ENCODE measurements around the gene EEF1AKMT4.

Gene EEF1AKMT4

DNA sequence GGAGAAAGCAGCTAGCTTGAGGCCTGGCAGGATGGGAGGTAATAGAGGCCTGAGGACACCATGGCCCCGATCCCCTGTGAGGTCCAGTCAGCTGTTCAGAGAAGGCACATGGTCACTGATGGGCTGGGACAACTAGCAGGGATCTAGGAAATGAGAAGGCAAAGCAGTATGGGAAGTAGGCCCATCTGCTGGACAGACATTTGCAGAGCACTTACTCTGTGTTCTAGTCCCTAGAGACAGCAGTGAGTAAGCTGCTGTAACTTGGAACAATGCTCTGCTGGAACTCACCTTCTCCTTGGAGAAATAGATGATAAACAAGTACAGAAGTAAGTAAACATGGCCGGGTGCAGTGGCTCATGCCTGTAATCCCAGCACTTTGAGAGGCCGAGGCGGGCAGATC is 33.5 kb downstream of the EEF1AKMT4 start:
- Histone ChIP-seq H3K4me3 (ENCODE audit: low read depth, low read length) (no peak overlapping the region), H3K27me3 (ENCODE audit: insufficient read depth, low read depth, severe bottlenecking) (no peaks in the 10 kb centered on the region), H3K27ac (no peak overlapping the region), H3K9me3 (ENCODE audit: severe bottlenecking) (no peaks in the 10 kb centered on the region), H3K36me3 (no peaks in the 10 kb centered on the region)
- DNase-seq: no peak
- TF ChIP-seq, protein P1, sequence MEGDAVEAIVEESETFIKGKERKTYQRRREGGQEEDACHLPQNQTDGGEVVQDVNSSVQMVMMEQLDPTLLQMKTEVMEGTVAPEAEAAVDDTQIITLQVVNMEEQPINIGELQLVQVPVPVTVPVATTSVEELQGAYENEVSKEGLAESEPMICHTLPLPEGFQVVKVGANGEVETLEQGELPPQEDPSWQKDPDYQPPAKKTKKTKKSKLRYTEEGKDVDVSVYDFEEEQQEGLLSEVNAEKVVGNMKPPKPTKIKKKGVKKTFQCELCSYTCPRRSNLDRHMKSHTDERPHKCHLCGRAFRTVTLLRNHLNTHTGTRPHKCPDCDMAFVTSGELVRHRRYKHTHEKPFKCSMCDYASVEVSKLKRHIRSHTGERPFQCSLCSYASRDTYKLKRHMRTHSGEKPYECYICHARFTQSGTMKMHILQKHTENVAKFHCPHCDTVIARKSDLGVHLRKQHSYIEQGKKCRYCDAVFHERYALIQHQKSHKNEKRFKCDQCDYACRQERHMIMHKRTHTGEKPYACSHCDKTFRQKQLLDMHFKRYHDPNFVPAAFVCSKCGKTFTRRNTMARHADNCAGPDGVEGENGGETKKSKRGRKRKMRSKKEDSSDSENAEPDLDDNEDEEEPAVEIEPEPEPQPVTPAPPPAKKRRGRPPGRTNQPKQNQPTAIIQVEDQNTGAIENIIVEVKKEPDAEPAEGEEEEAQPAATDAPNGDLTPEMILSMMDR (IDR thresholded peaks at IDR 0.05; ENCODE audit: low read depth, low read length): peak; percentile 28; the same call in 1 of the 2 replicates

DNA sequence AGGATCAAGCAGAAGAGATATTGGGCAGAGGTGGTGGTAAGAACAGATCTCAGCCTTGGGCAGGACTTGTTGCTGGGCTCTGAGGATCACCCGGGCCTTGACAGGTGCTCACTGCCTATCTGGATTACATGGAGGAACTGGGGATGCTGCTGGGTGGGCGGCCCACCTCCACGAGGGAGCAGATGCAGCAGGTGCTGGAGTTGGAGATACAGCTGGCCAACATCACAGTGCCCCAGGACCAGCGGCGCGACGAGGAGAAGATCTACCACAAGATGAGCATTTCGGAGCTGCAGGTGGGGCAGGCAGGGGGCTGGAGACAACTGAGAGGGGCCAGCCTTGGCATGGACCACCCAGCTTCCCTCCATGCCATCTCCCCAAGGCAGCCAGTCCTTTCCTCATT is 34.2 kb downstream of the EEF1AKMT4 start:
- TF ChIP-seq, protein P1 (IDR thresholded peaks at IDR 0.05; ENCODE audit: low read depth, low read length): no peak
- Histone ChIP-seq H3K27me3 (ENCODE audit: insufficient read depth, low read depth, severe bottlenecking) (no peaks in the 10 kb centered on the region), H3K4me3 (ENCODE audit: low read depth, low read length) (no peak overlapping the region), H3K27ac (no peak overlapping the region), H3K9me3 (ENCODE audit: severe bottlenecking) (no peaks in the 10 kb centered on the region), H3K36me3 (no peaks in the 10 kb centered on the region)
- no peak for DNase-seq

DNA sequence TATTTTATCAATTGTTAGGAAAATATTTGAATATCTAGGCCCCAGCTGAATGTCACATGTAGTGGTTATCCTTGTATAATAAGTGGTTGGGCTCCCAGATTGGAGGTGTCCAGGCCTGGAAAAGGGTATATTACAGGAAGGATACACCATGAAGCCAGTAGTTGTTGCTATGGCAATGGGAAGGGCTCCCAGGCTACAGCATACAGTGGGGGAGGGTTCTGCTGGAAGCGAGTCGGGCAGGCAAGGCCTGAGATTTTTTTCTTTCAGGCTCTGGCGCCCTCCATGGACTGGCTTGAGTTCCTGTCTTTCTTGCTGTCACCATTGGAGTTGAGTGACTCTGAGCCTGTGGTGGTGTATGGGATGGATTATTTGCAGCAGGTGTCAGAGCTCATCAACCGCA is 35.2 kb downstream of the EEF1AKMT4 start:
- Histone ChIP-seq H3K27me3 (ENCODE audit: insufficient read depth, low read depth, severe bottlenecking) (no peaks in the 10 kb centered on the region), H3K27ac (no peak overlapping the region), H3K9me3 (ENCODE audit: severe bottlenecking) (no peaks in the 10 kb centered on the region), H3K36me3 (no peaks in the 10 kb centered on the region), H3K4me3 (ENCODE audit: low read depth, low read length) (no peak overlapping the region)
- DNase-seq: peak; percentile 89
- TF ChIP-seq, protein P1 (IDR thresholded peaks at IDR 0.05; ENCODE audit: low read depth, low read length): peak; percentile 81

DNA sequence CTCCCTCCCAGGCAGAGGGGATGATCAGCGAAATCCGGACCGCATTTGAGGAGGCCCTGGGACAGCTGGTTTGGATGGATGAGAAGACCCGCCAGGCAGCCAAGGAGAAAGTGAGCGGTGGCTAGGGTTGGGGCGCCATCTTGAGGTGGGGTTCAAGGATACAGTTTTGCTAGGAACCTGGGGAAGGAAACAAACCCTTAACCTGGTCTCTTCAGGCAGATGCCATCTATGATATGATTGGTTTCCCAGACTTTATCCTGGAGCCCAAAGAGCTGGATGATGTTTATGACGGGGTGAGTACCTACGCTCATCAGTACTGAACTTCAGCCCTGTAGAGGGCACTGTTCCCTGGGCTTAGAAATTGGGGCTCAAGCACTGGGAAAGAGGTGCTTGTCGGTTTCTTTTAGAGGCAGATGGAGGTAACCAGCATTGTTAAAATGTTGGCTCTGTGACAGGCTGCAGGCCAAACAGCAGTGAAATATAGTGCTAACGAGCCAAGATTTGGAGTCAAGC is 40.0 kb downstream of the EEF1AKMT4 start:
- H3K27ac ChIP-seq: no peak overlapping the region
- no peaks in the 10 kb centered on the region for H3K36me3 ChIP-seq
- DNase-seq: peak; percentile 79
- no peak overlapping the region for H3K4me3 ChIP-seq (ENCODE audit: low read depth, low read length)
- no peaks in the 10 kb centered on the region for H3K9me3 ChIP-seq (ENCODE audit: severe bottlenecking)
- H3K27me3 ChIP-seq (ENCODE audit: insufficient read depth, low read depth, severe bottlenecking): no peaks in the 10 kb centered on the region
- TF ChIP-seq, protein P1 (IDR thresholded peaks at IDR 0.05; ENCODE audit: low read depth, low read length): peak; percentile 78

DNA sequence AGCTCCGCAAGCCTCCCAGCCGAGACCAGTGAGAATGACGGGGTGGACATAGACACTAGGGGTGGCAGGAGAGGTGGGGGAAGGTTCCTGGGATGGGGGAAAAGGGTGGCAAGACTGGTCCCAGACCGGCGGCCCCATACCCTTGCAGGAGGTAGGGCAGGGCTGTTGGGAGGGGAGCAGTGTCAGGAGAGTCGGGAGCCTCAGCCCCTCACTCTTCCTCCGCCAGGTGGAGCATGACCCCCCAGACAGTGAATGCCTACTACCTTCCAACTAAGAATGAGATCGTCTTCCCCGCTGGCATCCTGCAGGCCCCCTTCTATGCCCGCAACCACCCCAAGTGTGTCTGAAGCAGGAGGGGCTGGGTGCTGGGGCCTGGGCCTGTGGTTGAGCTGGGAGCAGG is 40.9 kb downstream of the EEF1AKMT4 start:
- Histone ChIP-seq H3K36me3 (no peaks in the 10 kb centered on the region), H3K27me3 (ENCODE audit: insufficient read depth, low read depth, severe bottlenecking) (no peaks in the 10 kb centered on the region), H3K9me3 (ENCODE audit: severe bottlenecking) (no peaks in the 10 kb centered on the region), H3K27ac (no peak overlapping the region), H3K4me3 (ENCODE audit: low read depth, low read length) (no peak overlapping the region)
- TF ChIP-seq, protein P1 (IDR thresholded peaks at IDR 0.05; ENCODE audit: low read depth, low read length): no peak
- no peak for DNase-seq

DNA sequence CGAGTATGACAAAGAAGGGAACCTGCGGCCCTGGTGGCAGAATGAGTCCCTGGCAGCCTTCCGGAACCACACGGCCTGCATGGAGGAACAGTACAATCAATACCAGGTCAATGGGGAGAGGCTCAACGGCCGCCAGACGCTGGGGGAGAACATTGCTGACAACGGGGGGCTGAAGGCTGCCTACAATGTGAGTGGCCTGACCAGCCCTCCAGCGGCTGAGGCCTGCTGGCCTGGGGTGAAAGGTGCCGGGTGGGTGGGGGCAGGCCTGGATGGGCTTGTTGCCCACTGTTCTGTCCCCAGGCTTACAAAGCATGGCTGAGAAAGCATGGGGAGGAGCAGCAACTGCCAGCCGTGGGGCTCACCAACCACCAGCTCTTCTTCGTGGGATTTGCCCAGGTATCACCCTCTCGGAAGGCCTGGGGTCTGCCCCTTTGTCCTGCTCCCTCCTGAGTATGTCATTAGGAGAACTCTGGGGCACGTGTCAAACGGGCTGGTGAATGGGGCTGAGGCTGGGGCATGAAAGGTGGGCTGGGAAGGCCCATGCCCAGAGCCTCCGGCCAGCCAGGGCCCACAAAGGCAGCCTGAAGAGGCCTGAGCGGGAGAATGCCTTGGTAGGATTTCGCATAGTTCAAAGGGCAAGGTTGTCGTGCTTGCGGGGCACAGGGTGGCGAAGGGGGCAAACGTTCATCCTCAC is 41.7 kb downstream of the EEF1AKMT4 start:
- Histone ChIP-seq H3K36me3 (no peaks in the 10 kb centered on the region), H3K9me3 (ENCODE audit: severe bottlenecking) (no peaks in the 10 kb centered on the region), H3K27ac (no peak overlapping the region), H3K27me3 (ENCODE audit: insufficient read depth, low read depth, severe bottlenecking) (no peaks in the 10 kb centered on the region), H3K4me3 (ENCODE audit: low read depth, low read length) (no peak overlapping the region)
- TF ChIP-seq, protein P1 (IDR thresholded peaks at IDR 0.05; ENCODE audit: low read depth, low read length): no peak
- no peak for DNase-seq

All from WERI-Rb-1 (cell line).